Cardiac septum (tissue), 1 donor: ENCODE data around the gene GYPB. TPM values are rescaled to one million over a fixed set of nuclear protein-coding genes. Genes with fewer than 3 reads are reported as not detected.
"Not testable (repeated sequence)": the region's sequence is repeated elsewhere in the genome, so short reads cannot be mapped to it uniquely, and the experiment has no call there.

Experiments
- DNase-seq: peaks from one replicate; pipeline ENCODE4 v3.0.0-alpha.2; 2020; ENCODE audit warnings: low spot score
- intact Hi-C: fragments of 100-400 bp; cut with DNase I; formaldehyde crosslinking; loops from one replicate; pipeline ENCODE4 v1.14.0; 2022
- total RNA-seq: library from RNA; stranded (reverse); fragmentation: NEBNext Ultra II Directional; extraction: Animal tissue kit (Norgen Biotek cat#: 25700); gene quantifications from one replicate; pipeline ENCODE4 v1.2.1, GENCODE V29; 2021
- donor health status: DM: no; HTN: no; CAD: no.

Gene GYPB
- total RNA-seq, 1 donor from 2014 or later = 0.86 TPM

- intact Hi-C loops, DNase-seq: not testable (repeated sequence)
Observed at GRCh38 chr4:144017271-144017670, 1.9 kb downstream of the GYPB start.

DNA sequence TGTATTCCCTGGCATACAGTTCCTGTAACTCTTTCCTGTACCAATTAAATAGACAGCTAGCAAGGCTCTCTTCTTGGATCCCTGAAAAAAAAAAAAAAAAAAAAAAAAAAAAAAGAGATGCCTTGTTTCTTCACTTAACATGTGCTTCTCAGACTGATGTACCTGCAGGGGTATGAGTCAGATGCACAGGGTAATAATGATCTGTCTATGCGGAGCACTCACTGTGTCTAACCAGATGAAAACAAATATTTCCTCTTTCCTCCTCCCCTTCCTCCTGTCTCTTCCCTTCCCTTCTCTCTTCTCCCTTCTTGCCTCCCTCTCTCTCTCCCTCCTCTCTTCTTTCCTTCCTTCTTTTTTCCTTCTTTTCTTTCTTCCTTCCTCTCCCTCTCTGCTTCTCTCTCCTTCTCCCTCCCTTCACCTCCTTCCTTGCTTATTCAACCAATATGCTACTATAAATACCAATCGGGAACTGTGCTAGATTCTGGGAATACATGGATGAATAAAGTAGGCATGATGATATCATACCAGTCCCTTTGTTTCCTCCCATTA lies 3.0 kb downstream of the GYPB start:
- intact Hi-C loops = not testable (repeated sequence)

DNA sequence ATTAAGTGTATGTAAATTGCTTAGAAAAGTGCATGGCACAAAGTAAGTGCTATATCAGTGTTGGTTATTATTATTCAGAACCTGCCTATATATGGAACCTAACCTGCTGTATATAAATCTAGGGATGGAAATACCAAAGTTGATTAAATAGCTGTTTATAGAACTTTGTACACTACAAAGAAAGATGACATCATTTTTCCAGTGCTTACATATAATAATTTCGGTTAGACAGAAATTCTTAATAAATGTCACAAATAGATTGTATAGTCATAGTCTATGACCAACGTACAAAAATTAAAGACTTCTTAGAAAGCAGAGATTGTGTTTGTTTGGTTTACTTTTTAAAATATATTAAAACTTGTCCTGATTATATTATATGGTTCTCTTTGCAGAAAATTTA lies 4.4 kb downstream of the GYPB start:
- intact Hi-C loops = no loop called here
- DNase-seq = no peak

More for the DNA sequence above, 3.0 kb downstream of the GYPB start:
- not testable (repeated sequence) for DNase-seq

GRCh38 chr4:144008602-144009001 lies 10.6 kb downstream of the GYPB start:
- intact Hi-C loops, DNase-seq: not testable (repeated sequence)

DNA sequence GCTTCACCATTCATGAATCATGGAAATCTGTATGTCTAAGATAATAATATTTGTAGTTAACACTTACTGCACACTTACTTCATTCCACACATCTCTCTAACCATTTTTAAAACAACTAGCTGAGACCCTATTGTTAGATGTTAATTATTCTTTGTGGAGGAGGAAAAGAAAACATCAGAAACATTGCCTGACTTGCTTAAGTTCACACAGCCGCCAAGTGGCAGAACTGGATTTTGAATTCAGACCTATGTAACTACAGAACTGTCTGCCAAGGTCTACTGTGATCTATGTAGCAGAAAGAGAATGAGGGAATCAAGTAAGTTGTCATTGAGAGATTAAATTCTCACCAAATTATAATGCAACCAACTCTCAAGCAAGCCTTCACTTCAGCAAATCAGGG lies 11.2 kb downstream of the GYPB start:
- not testable (repeated sequence) for DNase-seq

DNA sequence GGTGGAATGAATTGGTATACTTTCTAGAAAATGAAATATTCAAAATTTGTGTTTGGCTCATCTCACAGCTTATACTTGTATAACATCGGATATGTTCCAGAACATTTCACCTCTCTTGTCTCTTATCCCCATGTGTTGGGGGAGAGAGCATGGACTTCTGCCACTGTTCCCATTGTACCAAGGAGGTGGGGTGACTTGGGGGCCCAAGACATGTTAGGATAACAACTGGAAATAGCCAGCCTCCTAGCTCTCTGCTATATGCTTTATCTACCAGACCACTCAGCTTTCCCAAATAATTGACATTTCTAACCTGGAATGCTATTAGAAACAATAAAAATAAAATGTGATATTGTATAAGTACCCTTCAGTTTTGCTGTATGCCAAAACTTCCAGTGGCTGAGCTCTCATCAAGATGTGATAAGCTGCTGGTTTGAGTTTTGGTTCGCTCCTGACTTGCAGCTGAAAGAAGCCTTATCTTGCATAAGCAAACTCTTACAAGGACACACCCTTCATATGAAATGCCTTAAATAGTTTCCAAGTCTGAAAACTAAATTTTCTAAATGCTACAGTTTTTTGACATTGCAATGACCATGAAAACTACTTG lies 12.9 kb downstream of the GYPB start:
- intact Hi-C loops, DNase-seq: not testable (repeated sequence)

More for the DNA sequence above, 11.2 kb downstream of the GYPB start:
- intact Hi-C loops = not testable (repeated sequence)

GRCh38 chr4:144005558-144005953 lies 13.6 kb downstream of the GYPB start:
- intact Hi-C loops, DNase-seq: not testable (repeated sequence)

DNA sequence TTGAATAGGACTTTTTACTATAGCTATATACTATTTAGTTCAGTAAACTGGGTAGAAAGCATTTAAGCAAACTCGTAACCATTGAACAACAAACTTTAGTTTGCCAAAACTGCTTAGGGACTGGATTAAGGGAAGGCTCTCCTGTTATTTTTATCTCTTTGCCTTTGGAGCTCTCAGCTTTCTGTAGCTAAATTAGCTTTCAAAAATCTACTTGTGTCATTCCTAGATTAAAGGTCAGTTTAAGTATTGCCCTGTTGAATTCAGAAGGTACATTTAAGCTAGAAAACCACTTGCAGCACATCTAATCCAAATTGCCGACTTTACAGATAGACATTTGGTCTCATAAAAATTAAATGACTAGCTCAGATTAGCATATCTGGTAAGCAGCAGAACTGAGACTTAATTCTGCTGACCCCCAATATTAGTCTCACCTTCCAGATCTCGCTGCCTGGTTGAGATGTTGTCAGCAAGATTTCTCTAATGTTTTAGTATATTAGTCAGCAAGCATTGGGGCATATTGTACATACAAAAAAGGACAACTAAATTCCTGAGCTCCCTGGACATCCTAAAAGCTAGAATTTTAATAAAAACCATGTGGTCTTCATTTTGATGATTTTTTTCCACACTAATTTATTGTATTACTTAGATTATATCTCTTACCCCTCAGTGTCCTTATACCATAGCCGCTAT lies 14.2 kb downstream of the GYPB start:
- DNase-seq, intact Hi-C loops: not testable (repeated sequence)

DNA sequence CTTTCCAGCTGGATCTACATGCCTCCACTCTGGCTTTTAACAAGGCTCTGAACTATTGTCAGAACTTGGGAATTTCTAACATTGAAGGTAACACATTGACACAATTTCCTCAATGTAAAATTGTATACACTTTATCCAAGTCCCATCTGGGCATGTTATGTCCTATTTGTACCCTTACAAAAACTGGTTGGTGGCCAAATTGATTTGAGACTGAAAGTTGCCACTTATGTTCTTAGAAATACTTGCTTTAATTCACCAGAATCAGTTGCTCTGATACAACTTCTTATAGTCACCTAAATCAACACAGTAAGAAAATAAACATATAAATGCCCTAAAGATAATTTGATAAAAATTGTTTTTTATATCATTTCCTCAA lies 15.3 kb downstream of the GYPB start:
- intact Hi-C loops, DNase-seq: not testable (repeated sequence)

GRCh38 chr4:144003205-144003889 lies 15.8 kb downstream of the GYPB start:
- DNase-seq, intact Hi-C loops: not testable (repeated sequence)

- DNase-seq, intact Hi-C loops: not testable (repeated sequence)
Observed at GRCh38 chr4:144000331-144000995, 18.7 kb downstream of the GYPB start.

DNA sequence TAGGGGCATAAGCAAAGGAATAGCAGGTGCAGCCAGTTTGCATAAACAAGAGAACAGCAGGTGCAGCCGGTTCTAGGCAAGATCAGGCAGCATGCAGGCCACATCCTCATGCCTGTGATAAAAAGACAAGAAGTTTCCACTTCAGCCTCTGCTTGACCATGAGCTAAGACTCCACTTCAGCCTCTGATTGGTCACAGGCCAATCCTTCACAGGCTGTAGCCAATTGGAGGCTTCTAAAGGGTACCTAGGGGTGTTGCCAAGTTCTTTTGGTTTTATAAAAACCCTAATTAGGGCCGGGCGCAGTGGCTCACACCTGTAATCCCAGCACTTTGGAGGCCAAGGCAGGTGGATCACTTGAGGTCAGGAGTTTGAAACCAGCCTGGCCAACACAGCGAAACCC lies 23.0 kb downstream of the GYPB start:
- DNase-seq, intact Hi-C loops: not testable (repeated sequence)

DNA sequence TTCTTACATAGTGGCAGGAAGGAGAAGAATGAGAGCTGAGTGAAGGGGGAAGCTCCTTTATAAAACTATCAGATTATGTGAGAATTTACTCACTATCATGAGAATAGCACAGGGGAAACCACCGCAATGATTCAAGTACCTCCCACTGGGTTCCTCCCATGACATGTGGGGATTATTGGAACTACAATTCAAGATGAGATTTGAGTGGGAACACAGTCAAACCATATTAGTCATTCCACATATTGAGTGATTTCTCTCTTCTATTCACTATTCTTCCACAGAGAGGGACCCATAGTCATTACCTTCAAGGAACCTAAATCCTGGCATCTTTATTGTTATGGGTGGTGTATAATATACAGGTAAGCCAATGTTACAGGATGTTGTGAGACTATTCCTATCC lies 27.4 kb downstream of the GYPB start:
- DNase-seq, intact Hi-C loops: not testable (repeated sequence)

- intact Hi-C loops, DNase-seq: not testable (repeated sequence)
Observed at GRCh38 chr4:143990717-143991116, 28.5 kb downstream of the GYPB start.

- intact Hi-C loops = no loop called here
- DNase-seq = no peak
Observed at GRCh38 chr4:143986180-143986579, 33.0 kb downstream of the GYPB start.

GRCh38 chr4:143980776-143981175 lies 38.4 kb downstream of the GYPB start:
- intact Hi-C loops, DNase-seq: not testable (repeated sequence)

- intact Hi-C loops, DNase-seq: not testable (repeated sequence)
Observed at GRCh38 chr4:143975527-143975926, 43.7 kb downstream of the GYPB start.

GRCh38 chr4:143974021-143974420 lies 45.2 kb downstream of the GYPB start:
- DNase-seq, intact Hi-C loops: not testable (repeated sequence)

GRCh38 chr4:143961075-143961474 lies 58.1 kb downstream of the GYPB start:
- no peak for DNase-seq
- intact Hi-C loops = no loop called here

- intact Hi-C loops, DNase-seq: not testable (repeated sequence)
Observed at GRCh38 chr4:143955306-143955705, 63.9 kb downstream of the GYPB start.
